GM18526 (cell line): ENCODE data around the gene ATP4A.

Source experiments
- POLR2A ChIP-seq: IDR thresholded peaks from 3 replicates; pipeline ENCODE4 v1.6.1; 2011; ENCODE audit not compliant: insufficient read length; ENCODE audit errors: extremely low read depth

The ATP4A gene

DNA sequence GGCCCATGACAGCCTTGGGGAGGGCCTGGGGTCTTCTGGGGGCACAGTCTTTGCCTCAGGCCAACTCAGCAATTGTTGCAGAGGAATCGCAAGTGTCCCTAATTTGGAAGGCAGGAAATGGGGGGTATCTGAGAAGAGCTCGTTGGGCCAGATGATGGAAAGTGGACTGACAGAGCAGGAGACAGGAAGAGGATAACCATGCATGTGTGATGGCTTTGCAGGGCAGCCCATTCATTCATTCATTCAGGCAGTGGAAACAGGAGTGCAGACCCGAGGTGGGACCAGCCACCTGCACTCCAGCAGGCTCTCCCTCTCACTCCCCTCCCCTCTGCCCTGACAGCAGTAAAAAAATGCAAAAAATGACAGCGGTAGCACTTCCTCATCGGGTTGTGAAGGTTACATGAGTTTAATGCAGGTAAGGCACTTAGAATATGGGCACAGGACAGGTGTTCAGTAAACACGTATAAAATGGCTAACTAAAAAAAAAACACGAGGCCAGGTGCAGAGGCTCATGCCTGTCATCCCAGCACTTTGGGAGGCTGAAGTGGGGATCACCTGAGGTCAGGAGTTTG lies 23.0 kb downstream of the ATP4A start:
- no peak for TF ChIP-seq POLR2A

DNA sequence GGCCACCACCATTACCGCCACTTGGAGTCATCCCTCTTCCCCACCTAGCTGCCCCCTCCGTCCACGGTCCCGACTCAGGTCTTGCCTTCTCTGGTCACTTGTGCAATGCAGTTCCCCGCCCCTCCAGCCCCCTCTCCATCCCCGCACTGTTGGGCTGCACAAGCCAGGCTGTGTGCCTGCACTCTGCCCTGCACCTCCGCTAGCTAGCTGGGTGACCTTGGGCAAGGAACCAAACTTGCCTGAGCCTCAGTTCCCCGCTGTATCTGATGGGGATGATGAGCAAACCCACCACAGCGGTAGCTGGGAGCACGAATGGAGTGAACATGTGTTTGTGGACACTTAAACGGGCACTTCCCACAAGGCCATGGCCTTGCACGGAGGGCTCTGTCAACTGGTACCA lies 23.6 kb downstream of the ATP4A start:
- no peak for TF ChIP-seq POLR2A

DNA sequence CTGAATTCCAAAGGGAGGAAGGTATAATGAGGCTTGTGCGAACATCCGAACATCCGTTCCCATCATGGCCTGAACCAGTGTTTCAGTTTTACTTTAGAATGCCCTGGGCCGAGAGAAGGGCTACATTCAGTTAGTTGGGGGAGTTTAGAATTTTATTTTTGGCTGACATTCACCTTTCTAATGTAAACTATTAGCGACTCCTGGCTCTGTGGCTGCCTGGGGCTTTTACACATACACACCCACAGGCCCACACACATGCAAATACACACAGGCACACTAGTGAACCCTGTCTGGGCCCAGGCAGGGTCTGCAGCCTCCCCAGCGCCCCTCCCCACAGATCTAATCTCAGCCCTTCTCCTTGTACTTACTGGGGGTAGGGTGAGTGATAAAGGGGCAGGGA lies 24.1 kb downstream of the ATP4A start:
- no peak for TF ChIP-seq POLR2A

DNA sequence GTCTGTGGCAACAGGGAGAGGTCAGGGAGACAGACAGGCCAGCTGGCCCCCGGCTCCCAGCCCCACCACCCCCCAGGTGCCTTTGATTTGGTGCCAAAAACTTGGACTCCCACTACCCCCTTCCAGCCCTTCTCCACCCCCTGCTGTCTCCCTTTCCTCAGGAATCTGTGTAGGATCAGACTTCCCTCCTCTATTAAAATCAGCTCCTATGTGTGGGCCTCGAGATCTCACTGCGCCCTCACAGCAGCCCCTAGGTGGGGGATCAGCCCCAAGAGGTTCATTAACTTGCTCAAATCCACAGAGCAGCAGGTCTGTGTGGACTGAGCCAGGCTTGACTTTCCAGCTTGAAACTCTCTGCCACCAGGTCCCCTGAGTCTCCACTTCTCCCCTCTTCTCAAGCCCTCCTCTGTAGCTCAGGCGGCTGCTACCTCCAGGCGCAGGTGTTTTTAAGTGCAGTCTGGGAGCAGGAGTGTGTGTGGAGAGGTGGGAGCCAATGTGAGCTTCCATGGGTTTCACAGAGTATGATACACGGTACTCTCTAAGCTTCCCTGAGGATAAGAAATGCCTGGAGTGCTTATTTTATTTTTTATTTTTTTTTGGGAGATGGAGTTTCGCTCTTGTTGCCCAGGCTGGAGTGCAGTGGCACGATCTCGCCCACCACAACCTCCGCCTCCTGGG lies 28.5 kb downstream of the ATP4A start:
- TF ChIP-seq POLR2A: no peak

DNA sequence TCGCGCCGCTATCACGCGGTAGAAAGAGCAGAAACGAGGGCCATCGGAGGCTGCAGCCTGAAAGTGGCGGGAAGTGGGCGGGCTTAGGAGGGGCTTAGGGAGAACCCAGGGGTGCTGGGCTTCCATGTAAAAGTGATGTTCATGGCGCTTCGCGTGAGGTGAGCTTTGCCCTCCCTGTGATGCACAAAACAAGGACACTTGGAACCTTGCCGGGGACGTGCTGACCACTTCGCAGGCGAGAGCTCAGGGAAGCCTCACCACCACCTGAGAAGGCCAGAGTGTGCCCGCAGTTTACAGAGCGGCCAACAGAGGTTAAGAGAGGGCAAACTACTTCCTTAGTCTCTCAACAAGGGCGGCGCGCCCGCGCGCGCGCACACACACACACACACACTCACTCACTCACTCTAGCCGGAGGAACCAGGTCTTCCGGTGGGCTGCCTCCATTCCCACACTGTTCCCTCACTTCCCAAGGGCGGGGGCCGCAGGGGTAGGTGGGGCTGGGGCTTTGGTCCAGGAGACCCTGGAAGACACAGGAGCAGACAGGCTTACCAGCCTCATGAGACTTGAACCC lies 29.6 kb downstream of the ATP4A start:
- no peak for TF ChIP-seq POLR2A

DNA sequence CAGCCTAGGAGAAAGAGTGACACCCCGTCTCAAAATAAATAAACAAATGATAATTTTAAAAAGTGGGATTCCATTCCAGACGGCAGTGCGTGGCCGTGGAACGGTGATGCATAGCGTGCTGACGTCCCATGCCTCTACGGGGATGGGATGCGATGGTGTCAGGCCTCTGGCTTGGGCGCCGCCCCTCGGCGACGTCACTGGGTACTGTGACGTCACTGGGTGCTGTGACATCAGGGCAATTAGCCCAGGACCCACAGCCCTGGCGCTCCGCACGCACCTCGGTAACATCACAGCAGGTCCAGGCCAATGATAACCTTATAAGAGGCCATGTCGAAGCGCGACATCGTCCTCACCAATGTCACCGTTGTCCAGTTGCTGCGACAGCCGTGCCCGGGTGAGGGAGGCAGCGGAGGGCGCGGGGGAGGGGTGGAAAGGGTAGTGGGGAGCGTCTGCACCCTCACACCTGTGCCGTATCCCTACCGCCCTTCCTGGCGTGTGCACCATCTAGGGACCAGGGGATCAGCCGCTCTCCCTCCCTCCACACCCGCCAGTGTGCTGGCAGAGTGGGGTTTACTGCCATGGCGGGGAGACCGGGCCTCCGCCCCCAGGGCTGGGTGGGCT lies 30.1 kb downstream of the ATP4A start, which contains the start of gene GAPDHS:
GAPDHS (plus strand) TSS at position 256 of the 621 bp plus-strand sequence; CDS start at position 328, 72 bp downstream.
- no peak for TF ChIP-seq POLR2A

DNA sequence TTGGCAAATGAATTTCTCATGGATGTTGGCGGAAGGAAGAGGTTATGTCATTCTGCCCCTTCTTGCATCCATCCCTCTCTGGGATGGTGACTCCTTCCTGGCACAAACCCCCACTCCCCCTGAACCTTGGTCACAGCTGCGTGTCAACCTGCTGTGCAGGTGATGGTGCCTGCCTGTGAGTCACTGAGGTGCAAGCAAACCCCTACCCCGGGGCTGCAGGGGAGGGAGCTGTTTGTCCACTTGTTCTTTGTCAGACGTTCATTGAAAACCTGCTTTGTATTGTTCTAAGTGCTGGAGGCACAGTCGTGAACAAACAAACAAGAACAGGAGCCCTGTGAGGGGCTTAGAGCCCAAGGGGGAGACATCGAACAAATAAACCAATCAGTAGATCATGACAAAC lies 32.2 kb downstream of the ATP4A start:
- TF ChIP-seq POLR2A: no peak

DNA sequence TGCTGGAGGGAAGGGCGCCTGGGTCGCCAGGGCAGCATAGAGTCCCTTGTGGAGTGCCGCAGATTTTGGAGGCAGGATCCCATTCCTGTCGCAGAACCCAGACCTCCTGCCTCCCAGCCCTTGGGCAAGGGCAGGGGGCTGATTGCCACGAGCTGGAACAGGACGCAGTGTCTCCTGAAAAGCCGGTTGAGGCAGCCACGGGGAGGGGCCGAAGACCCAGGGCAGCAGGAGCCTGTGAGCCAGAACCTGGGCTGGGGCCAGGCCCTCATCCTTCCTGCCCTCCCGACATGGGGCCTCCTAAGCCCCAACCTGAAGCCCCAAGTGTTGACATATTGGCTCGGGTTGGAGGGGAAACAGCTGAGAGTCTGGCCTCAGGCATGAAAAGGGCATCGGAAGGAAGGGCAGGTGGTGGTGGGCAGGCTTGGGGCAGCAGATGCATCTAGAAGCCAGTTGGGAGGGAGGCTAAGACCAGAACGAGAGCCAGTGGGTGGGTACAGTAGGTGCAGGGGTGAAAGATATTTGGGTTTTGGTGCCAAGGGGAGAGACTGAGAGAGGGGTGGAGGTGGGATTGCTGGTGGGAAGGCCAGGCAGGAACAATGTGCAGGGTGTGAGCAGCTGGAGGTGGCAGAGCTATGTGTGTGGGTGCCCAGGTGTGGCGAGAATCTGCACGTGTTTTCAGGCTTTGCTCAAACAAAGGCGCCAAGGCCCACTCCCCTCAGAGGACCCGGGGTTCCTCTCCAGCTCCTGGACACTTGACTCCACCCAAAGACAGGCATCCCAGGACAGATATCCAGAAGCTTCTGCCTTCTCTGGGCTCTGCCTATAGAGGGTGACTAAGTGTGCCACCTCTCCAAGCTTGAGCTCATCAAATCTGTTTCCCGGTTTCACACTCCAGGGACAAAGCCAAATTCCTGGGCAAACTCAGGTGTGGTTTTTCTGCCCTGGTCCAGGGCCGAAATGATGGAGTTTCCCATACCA lies 33.9 kb downstream of the ATP4A start:
- TF ChIP-seq POLR2A: no peak

DNA sequence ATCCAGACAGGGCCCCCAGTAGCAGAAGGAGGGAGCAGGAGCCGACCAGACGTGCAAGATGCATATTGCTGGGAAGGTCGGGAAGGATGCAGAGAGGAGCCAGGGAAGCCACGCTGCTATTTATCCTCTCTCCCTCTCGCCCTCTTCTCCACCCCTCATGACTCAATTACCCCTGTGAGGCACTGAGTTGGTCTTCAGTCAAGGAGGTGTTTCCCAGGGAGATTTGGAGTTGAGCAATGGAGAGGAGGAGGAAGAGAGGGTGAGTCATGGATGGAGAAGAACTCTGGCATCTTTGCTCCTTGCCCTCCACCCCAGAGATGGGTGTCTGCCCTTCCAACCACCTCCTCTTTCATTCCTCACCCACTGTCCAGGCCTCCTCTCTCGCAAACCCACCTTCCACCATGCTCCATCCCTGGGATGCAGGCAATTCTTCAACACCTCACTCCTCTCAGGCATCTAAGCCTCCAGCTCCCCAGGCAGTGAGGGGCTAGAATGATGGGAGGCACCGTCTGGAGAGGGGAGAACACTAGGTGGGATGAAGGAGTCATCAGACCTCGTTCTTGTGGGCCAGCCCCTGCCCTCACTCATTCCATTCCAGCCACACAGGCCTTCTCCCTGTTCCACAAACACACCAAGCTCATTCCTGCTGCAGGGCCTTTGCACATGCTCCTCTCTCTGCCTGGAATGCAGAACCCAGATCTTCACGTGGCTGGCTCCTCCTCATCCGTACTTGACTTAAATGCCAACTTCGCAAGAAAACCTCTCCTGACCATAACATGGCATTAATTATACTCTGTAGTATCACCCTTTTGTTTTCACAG lies 35.0 kb downstream of the ATP4A start, which contains the start of gene SBSN:
SBSN (minus strand) TSS at position 94 of the 821 bp plus-strand sequence; CDS start at position 64, 30 bp downstream.
- no peak for TF ChIP-seq POLR2A

DNA sequence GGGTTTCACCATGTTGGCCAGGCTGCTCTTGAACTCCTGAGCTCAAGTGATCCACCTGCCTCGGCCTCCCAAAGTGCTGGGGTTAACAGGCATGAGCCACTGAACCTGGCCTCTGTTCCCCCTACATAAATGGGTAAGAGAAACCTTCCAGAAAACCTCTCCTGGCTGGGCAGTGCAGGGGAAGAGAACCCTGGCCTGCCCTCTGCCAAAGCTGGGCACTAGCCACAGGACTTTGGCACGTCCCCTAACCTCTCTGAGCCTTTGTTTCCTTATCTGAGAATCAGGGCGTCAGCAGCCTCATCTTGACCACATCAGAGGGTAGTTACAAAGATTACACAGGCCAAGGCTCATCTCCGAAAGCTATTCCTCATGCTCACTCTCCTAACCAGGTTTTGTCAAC lies 37.6 kb downstream of the ATP4A start:
- no peak for TF ChIP-seq POLR2A

DNA sequence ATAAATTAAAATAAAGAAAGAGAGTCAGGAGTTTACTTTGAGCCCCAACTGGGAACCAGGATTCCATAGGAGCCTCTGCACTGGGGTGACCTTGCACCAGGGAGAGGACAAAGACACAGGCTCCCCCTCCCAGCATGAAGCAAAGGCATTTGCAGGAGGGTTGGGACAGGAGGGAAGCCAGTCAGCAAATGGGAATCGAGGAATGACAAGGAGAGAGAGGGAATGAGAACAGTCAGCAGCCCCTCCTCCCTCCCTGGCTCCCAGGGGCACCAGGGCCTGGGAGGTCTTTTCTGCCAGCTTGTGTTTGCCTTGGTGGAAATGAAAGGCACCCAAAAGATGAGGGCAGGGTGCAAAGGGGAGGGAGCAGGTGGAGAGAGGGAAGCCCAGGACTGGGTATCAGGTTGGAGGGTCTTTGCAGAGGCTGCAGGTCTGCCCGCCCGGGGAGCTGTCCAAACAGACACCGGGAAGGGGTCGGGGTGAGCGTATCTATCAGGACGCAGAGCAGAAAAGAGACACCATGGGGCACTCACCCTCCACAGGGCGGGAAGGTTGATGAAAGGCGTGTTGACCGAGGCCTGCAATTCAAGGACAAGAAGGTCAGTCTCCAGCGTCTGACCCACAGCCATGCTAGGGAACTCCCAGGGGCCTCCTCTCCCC lies 39.1 kb downstream of the ATP4A start:
- no peak for TF ChIP-seq POLR2A

DNA sequence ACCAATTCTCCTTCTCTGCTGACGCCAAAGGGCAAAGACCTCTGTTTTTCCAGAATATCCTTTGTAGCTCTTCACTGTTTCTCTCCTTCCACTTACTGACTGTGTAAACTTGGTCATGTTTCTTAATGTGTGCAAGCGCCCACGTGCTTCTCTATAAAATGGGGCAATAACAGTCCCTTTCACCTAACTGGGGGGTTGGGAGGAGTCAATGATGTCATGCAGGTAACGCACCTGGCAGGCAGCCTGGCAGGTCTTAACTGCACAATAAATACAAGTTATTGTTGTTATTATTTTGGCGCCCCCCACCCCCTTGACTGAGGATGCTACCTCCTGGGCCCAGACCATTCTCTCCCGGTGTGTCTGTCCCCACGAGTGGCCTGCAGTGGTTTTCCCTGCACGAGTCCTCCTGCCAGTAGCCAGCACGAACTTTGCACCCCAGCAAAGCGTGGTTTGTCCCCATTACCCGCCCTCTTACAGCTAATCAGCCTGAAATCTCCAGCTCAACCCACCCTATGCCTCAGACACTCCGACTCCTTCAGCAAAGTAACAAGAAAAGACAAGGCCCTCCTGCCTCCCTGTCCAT lies 40.6 kb downstream of the ATP4A start:
- no peak for TF ChIP-seq POLR2A

DNA sequence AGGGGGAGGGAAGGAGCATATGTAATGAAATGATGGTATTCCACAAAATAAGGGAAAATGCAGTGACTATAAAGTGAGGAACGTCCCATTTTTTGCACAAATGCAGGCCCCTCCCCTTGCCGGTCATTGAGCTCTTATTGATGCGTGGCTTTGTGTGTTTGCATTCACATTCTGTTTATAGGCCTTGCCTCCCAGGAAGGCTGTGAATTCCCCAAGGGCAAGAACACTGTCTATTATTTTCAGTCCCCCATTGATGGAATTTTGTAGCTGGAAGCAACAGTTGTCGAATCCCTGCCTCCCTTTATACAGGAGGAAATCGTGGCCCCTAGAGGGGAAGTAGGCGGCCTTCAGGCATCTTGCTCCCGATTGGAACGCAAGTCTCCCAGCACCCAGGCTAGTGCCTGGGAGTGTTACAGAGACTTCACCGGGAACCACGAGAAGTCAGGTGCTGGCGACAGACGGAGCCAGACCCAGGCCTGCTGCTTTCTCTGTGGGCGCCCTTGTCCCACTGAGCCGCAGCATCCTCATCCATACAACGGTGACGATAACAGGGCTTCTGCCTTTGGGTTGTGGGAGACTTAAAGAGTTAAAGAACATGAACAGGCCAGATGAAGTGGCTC lies 42.2 kb downstream of the ATP4A start:
- no peak for TF ChIP-seq POLR2A

DNA sequence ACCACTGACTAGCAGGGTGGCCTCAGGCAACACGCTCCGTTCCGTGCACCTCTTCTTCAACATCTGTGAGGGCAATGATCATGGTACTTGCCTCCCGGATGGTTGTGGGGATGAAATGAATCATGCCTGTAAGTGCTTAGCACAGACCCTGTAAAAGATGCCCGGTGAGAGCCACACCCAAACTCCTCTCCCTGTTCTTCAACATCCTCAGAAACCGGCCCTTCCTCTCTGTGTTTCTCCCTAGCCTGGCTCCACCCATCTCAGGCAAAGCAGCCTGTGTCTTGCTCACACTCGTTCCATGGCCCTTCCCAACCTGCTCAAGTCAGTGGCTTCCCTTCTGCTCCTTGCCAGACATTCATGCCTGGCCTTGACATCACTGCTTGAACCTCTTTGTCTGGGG lies 44.2 kb downstream of the ATP4A start:
- no peak for TF ChIP-seq POLR2A
